Large intestine (tissue), 1 donor: ENCODE measurements around the gene CD38. TPM values are rescaled to one million over a fixed set of nuclear protein-coding genes. Genes with fewer than 3 reads are reported as not detected.

ENCODE experiments used
- polyA plus RNA-seq: library from polyadenylated mRNA; unstranded; fragments of 120-200 nt; gene quantifications from one replicate; pipeline ENCODE4 v1.2.1, GENCODE V29; 2013

CD38 gene
- polyA plus RNA-seq, 1 donor: 4.6 TPM

Other genes with a start within 250 kb of the CD38 start
- 73.8 TPM for gene FBXL5, start 123.0 kb upstream of the CD38 start, polyA plus RNA-seq
- 58.6 TPM for gene FAM200B, start 96.5 kb upstream of the CD38 start, polyA plus RNA-seq
- gene BST1, start 75.3 kb upstream of the CD38 start, polyA plus RNA-seq: 52.7 TPM
- 0.16 TPM for gene FGFBP1, start 160.4 kb downstream of the CD38 start, polyA plus RNA-seq
- gene FGFBP2, start 184.8 kb downstream of the CD38 start, polyA plus RNA-seq: 0.39 TPM